Fibroblast of the aortic adventitia (primary cell): ENCODE measurements around the gene SRPK2. TPM values are rescaled to one million over a fixed set of nuclear protein-coding genes. Genes with fewer than 3 reads are reported as not detected.
A peak's percentile ranks its signal among the peaks of the same experiment; 100 is the strongest.

Source experiments
- DNase-seq: peaks from one replicate; pipeline ENCODE4 v3.0.0-alpha.2; 2010; ENCODE audit warnings: low read depth
- H3K4me3 ChIP-seq: 2 replicates; pipeline ENCODE4 v1.5.1; 2011; ENCODE audit warnings: low read depth, mild to moderate bottlenecking, control low read depth, low read length, moderate library complexity
- total RNA-seq: library from RNA; depleted of rRNA; stranded (reverse); fragments of >200 nt; gene quantifications from 2 replicates; pipeline ENCODE4 v1.2.3, GENCODE V29; 2012; ENCODE audit warnings: low replicate concordance
- TF ChIP-seq, protein P1 (sequence below): IDR thresholded peaks from 2 replicates; pipeline ENCODE4 v1.5.1; 2011; ENCODE audit warnings: mild to moderate bottlenecking, low read length, control low read depth, inconsistent platforms; ENCODE audit not compliant: insufficient read depth

The SRPK2 gene
- total RNA-seq, 1 donor = 50.8 TPM

DNA sequence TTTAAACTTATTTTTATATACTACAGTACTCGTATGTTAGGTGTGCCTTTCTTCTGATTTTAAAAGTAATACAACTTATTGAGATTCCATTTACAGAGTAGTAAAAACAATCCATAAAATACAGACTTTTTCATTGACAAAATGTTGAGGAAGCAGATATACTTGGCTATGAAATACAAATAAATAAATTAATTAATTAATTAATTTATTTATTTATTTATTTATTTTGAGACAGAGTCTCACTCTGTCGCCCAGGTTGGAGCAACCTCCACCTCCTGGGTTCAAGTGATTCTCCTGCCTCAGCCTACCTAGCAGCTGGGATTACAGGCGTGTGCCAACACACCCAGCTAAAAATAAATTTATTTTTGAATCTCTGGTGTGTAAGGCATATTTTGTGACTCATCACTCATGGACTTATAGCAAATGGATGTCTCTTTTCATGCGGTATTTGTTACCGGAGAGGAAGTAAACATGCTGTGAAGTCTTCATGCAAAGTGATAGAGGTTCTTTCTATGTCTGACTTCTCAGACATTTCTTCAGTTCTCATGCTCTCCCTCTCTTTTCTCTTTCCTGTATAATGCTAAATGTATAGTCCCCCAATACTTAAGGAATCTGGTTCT is 20.2 kb upstream of the SRPK2 start:
- DNase-seq = no peak
- H3K4me3 ChIP-seq = no peak overlapping the region
- TF ChIP-seq, protein P1, sequence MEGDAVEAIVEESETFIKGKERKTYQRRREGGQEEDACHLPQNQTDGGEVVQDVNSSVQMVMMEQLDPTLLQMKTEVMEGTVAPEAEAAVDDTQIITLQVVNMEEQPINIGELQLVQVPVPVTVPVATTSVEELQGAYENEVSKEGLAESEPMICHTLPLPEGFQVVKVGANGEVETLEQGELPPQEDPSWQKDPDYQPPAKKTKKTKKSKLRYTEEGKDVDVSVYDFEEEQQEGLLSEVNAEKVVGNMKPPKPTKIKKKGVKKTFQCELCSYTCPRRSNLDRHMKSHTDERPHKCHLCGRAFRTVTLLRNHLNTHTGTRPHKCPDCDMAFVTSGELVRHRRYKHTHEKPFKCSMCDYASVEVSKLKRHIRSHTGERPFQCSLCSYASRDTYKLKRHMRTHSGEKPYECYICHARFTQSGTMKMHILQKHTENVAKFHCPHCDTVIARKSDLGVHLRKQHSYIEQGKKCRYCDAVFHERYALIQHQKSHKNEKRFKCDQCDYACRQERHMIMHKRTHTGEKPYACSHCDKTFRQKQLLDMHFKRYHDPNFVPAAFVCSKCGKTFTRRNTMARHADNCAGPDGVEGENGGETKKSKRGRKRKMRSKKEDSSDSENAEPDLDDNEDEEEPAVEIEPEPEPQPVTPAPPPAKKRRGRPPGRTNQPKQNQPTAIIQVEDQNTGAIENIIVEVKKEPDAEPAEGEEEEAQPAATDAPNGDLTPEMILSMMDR = no peak

DNA sequence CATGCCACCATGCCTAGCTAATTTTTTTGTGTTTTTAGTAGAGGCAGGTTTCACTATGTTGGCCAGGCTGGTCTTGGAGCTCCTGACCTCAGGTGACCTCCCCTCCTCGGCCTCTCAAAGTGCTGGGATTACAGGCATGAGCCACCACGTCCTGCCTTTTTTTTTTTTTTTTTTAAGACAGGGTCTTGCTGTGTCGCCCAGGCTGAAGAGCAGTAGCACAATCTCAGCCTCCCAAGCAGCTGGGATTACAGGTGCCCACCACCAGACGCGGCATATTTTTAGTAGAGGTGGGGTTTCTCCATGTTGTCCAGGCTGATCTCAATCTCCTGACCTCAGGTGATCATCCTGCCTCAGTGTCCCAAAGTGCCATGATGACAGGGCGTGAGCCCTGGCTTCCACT is 14.4 kb upstream of the SRPK2 start:
- H3K4me3 ChIP-seq = no peak overlapping the region
- no peak for DNase-seq
- TF ChIP-seq, protein P1 = no peak

DNA sequence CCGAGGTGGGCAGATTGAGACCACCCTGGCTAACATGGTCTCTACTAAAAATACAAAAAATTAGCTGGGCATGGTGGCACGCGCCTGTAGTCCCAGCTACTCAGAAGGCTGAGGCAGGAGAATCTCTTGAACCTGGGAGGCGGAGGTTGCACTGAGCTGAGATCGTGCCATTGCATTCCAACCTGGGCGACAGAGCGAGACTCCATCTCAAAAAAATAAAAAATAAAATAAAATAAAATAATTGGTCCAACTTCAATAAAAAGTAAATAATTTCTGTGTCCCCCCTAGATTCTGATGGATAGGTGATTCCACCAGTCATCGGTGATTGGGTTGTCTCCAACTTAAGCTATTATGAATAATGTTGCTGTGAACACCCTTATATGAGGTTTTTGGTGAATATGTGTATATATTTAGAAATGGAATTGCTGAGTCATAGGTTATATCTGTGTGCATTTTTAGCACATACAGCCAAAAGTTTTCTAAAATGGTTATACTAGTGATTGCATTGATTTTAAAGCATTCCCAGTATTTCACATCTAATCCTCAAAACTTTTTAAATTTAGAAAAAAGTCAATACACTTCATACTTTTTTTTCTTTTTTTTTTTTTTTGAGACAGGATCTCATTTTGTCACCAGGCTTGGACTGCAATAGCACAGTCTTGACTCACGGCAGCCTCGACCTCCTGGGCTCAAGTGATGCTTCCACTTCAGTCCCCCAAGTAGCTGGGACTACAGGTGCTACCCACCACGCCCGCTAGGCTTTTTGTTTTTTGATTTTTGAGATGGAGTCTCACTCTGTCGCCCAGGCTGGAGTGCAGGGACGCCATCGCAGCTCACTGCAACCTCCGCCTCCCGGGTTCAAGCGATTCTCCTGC is 13.7 kb upstream of the SRPK2 start:
- TF ChIP-seq, protein P1 = no peak
- peak; percentile 59 for DNase-seq
- no peak overlapping the region for H3K4me3 ChIP-seq

DNA sequence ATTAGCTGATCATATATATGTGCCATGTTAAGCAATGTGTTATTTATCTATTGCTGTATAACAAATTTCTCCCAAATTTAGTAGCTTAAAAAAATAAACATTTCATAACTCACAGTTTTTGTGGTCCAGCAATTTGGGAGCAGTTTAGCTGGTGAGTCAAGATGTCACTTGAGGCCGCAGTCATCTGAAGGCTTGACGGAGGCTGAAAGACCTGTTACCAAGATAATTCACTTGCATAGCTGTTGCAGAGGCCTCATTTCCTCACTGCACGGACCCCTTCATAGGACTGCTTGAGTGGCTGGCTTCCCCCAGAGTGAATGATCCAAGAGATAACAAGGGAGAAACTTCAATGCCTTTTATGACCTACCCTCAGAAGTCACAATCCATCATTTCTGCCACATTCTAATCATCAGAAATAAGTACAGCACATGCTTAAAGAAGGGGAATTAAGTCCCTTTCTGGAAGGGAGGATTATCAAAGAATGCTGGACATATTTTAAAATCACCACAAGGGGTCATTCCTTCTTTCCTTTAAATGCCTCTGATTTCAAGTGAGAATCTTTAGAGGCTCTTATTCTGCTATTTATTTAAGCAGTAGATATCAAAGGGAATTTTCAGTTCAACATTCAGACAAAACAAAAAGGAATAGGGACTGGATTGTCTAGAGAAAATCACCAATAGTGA is 10.5 kb upstream of the SRPK2 start:
- no peak overlapping the region for H3K4me3 ChIP-seq
- peak; percentile 64 for DNase-seq
- TF ChIP-seq, protein P1 = peak; percentile 49

DNA sequence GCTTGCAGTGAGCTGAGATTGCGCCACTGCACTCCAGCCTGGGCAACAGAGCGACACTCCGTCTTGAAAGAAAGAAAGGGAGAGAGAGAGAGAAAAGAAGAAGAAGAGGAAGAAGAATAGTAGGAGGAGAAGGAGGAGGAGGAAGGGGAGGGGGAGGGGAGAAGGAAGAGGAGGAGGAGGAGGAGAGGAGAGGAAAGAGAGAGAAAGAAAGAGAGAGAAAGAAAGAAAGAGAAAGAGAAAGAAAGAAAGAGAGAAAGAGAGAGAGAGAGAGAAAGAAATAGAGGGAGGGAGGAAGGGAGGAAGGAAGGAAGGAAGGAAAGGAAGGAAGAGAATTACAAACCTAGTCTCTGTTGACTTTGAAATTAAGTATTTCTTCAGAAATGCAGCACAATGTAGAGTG is 7.8 kb upstream of the SRPK2 start:
- H3K4me3 ChIP-seq = no peak overlapping the region
- TF ChIP-seq, protein P1 = no peak
- DNase-seq = no peak

DNA sequence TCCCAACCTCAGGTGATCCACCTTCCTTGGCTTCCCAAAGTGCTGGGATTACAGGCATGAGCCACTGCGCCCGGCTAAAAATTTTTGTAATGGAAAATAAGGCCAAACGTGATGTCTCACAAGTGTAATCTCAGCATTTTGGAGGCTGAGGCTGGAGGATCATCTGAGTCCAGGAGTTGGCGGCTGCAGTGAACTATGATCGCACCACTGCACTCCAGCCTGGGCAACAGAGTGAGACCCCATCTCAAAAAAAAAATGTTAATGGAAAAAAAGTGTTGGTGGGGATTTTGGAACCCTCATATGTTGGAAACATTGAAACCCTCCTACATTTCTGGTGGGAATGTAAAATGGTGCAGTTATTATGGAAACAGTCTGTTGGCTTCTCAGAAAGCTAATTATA is 2.7 kb upstream of the SRPK2 start:
- TF ChIP-seq, protein P1 = no peak
- H3K4me3 ChIP-seq = no peak overlapping the region
- no peak for DNase-seq
